NCI-H2029 (cell line): ENCODE measurements around the gene BRICD5.
"Not testable (repeated sequence)": the region's sequence is repeated elsewhere in the genome, so short reads cannot be mapped to it uniquely, and the experiment has no call there.

ENCODE experiments used
- DNase-seq: peaks from one replicate; lab custom pipeline; 2025; lab: John Stamatoyannopoulos, UW

The BRICD5 gene

GRCh38 chr16:2210386-2211365, at the start of gene BRICD5:
TSS of gene BRICD5 (minus strand) at chr16:2210863. CDS start at chr16:2210833, 30 bp downstream.
- no peak for DNase-seq

GRCh38 chr16:2260250-2260649, 49.6 kb upstream of the BRICD5 start:
- no peak for DNase-seq

- DNase-seq, result not testable (repeated sequence)
Measured at GRCh38 chr16:2258530-2258929, 47.9 kb upstream of the BRICD5 start.

DNA sequence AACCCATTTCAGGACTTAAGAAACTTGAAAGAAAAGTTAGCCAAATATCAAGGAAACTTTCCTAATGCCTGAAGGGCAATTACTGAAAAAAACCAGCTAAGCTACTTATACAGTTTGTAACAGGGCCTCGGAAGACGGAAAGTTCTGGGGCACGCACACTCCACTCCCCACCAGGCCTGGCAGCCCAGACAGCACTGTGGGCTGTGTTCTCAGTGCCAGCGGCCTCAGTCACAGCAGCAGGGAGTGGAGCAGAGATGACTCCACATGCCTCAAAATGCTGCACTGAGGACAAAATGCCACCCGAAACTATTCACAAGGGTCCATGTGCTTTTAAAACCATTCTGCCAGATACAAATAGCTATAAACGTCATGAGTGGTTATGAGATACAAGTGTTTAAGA, 47.1 kb upstream of the BRICD5 start:
- DNase-seq, result no peak

- DNase-seq, result no peak
Measured at GRCh38 chr16:2256531-2257140, 46.0 kb upstream of the BRICD5 start.

DNA sequence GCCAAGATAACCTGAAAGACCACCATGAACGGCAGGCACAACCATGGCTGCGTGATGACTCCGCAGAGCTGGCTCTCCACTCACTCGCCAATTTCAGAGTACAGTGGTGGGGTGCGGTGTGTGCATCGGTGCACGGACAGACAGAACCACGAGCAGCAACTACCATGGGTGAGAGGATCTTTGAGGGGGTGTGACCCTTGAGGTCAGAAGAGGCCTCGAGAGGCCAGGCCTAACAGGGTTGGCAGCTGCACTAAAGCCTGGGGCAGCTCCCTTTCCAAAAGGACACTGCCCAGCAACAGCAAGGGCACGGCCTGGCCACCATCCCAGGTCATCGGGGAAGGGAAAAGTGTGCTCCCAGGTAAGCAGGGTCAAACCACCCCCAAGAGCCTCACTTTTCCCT, 42.6 kb upstream of the BRICD5 start:
- DNase-seq, result no peak

- no peak for DNase-seq
Measured at GRCh38 chr16:2252806-2253148, 42.1 kb upstream of the BRICD5 start.

DNA sequence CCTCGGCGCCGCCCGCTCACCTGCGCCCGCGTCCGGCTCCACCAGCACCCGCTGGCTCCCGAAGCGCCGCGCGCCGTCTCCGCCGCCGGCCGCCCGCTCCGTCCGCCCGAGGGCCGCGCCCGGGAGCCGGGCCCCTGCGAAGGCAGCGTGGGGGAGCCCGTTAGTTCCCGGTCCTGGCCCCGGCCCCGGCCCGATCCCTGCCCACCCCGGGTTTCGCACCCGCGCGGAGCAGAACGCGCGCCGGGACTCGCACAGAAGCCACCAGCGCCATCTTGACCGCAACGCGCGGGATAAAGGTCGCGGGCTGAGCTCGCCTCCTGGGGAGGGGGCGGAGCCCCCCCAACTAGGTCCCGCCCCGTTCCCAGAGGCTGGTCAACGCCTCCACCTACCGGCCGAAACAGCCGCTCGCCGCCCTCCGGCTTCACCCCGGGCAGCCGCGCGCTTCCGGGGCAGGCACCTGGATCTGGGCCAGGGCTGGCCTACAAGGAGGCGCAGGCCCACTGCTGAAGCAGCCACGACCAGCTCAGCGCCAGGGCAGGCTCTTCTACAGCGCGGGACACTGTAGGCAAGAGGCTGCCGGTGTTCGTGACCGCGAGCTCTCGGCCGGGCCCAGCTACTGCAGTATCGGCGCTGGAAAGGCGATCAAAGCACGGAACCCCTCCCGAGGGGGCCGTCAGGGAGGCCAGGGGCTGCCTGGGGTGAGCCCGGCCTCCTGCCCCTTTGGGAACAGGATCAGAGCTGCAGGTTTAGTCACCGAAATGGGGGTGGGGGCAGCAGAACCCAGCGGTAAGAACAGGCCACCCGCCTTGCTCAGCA, 40.8 kb upstream of the BRICD5 start, which contains the start of gene ECI1:
TSS of gene ECI1 (minus strand) at position 292 of the 816 bp plus-strand sequence. CDS start at position 271, 21 bp downstream.
- peak; percentile 89 for DNase-seq

DNA sequence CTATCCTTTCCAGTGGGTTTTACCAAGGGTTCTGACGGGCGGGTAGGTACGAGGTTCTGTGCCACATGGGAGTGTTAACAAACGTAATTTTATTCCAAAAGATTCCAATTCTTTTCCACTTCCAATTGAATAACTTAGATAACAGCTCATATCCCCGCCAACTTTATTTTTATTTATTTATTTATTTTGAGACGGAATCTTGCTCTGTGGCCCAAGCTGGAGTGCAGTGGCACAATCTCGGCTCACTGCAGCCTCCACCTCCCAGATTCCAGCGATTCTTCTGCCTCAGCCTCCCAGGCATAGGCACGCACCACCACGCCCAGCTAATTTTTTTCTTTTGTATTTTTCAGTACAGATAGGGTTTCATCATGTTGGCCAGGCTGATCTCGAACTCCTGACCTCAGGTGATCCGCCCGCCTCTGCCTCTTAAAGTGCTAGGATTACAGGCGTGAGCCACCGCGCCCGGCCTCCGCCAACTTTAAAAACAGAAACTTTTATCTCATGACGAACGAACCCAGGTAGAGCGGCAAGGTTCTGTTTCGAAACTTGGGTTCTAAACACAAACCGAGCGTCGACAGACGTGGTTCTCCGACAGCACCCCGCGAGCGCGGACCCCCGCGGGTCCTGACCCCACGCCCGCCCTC, 40.1 kb upstream of the BRICD5 start:
- no peak for DNase-seq

GRCh38 chr16:2246301-2246885, 35.7 kb upstream of the BRICD5 start:
- DNase-seq, result no peak

DNA sequence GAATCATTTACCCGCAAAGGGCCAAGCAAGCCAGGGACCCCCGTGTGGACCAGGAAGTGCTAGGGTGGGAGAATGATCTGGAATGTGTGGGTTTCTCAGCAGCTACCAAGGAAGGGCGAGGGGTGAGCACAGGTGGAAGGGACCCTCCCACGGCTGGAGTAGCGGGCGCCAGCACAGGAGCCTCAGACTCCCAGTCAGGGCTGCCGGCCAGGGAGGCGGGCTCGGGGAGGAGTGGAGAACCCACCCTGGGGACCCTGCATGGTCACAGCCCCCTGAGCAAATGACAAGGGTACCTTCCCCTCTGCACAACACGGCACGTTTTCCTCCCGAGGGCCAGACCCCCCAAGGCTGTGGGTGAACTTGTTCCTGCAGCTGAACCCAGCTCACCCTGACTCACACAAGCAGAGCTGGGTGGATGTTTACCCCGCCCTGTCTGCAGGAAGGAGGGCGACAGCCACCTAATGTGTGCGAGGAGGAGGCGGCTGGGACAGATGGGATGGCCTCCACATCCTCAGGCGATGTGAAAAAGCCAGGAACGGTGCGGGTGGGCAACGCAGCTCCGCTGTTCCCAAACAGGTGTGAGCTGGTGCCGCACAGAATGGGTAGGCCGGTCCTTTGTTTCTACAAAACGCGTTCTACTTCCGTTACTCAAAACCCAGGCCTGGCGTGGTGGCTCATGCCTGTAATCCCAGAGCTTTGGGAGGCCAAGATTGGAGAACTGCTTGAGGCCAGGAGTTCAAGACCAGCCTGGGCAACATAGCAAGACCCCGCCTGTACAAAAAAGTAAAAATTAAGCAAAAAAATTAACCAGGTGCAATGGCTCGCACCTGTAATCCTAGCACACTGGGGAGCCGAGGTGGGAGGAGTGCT, 34.5 kb upstream of the BRICD5 start:
- no peak for DNase-seq

- DNase-seq, result no peak
Measured at GRCh38 chr16:2244301-2244700, 33.6 kb upstream of the BRICD5 start.

- no peak for DNase-seq
Measured at GRCh38 chr16:2243781-2244180, 33.1 kb upstream of the BRICD5 start.

GRCh38 chr16:2243031-2243528, 32.4 kb upstream of the BRICD5 start:
- no peak for DNase-seq

- DNase-seq, result no peak
Measured at GRCh38 chr16:2242598-2242997, 31.9 kb upstream of the BRICD5 start.

DNA sequence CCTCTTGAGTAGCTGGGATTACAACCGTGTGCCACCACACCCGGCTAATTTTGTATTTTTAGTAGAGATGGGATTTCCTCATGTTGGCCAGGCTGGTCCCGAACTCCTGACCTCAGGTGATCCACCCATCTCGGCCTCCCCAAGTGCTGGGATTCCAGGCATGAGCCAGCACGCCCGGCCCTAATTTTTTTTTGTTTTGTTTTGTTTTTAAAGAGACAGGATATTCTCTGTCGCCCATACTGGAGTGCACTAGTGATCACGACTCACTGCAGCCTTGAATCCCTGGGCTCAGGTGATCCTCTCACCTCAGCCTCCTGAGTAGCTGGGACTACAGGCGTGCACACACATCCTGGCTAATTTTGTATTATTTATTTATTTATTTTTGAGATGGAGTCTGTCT, 29.7 kb upstream of the BRICD5 start:
- DNase-seq, result not testable (repeated sequence)

DNA sequence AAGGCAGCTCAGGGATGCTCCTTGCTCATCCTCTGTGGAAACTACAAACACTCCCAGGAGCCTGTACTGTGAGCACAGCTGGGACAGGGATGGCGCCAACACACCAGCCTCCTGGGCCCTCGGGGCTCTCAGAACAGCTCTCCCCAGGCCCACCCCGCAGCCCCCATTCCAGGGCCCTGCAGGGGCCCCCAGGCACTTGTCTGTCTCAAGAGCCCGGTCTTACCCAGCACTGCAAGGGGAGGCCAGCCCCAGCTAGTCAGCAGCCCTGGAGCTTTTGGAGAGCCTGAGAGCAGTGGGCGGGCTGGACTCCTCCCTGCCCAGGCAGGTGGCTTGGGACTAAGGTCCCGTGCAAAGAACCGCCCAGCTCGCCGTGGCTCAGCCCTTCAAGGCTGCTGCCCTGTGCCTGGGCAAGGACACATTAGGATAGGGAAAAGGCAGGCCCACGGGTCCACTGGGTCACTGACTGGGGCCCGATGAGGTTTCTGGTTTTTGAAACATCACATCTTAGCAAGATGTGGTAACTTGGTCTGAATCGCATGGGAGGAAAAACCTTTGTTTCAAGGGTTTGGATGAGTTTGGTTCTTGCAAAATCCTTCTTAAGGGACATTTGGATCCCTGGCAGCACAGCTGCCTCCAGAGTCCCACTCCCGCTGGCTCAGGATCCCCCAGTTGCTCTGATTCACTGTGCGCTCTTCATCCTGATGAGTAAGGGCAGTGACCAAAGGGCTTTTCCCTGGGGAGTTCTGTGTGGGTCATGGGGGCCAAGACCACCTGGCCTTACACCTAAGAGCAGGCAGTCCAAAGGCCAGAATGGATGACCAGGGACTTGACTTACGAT, 28.4 kb upstream of the BRICD5 start:
- no peak for DNase-seq

DNA sequence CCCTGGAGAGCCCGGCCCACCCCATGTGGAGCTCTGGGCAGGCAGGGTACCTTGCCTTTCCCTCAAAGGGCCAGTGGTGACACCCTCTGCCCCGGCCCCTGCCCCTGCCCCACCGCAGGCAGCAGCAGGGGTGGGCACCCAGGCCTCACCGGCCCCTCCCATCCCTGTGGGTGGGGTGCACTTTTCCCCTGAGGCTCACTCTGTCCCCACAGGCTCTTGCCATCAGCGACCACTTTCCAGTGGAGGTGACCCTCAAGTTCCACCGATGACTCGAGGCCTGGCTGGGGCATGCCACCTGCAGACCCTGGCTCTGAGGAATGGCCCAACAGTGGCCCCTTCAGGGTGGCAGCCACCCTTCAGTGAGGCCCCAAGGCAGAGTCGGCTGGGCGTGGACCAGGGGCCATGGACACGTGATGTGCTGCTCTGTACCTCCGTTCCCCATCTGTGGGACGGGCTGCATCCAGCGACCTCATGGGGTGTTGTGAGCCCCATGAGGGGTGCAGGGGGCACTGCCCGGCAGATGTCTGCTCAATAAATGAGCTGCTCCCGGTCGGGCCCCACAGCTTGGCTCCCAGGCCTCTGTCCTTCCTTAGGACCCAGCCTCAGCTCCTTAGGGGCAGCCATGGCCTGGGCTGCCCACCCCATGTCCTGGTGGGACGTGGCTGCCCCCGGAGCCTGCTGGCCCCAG, 27.6 kb upstream of the BRICD5 start:
- no peak for DNase-seq
